HG03175 (cell line): ENCODE results near the gene TMEM175.

Experiments
- ATAC-seq: cut with Tn5 transposase; IDR thresholded peaks from one replicate; pipeline ENCODE4 v1.9.1; 2021; ENCODE audit warnings: mild to moderate bottlenecking, moderate library complexity; ENCODE audit not compliant: unreplicated experiment

The TMEM175 gene

GRCh38 chr4:957231-957580 is 24.9 kb downstream of the TMEM175 start:
- no peak for ATAC-seq

- ATAC-seq: no peak
These were observed 25.5 kb downstream of the TMEM175 start for GRCh38 chr4:957581-958313.

GRCh38 chr4:958314-958665 is 26.0 kb downstream of the TMEM175 start:
- ATAC-seq: no peak

GRCh38 chr4:958696-959337 is 26.6 kb downstream of the TMEM175 start:
- ATAC-seq: no peak

GRCh38 chr4:959338-960139 is 27.3 kb downstream of the TMEM175 start:
- no peak for ATAC-seq

GRCh38 chr4:960140-960635 is 27.9 kb downstream of the TMEM175 start:
- no peak for ATAC-seq

GRCh38 chr4:960636-961350 is 28.5 kb downstream of the TMEM175 start:
- ATAC-seq: no peak

- no peak for ATAC-seq
These were observed 29.3 kb downstream of the TMEM175 start for GRCh38 chr4:961351-962230.

GRCh38 chr4:962231-963208 is 30.3 kb downstream of the TMEM175 start:
- no peak for ATAC-seq

GRCh38 chr4:963276-964225 is 31.3 kb downstream of the TMEM175 start:
- ATAC-seq: no peak

GRCh38 chr4:964346-965025 is 32.2 kb downstream of the TMEM175 start:
- ATAC-seq: no peak

GRCh38 chr4:965048-965765 is 32.9 kb downstream of the TMEM175 start:
- no peak for ATAC-seq

GRCh38 chr4:965766-966134 is 33.5 kb downstream of the TMEM175 start:
- ATAC-seq: no peak

- ATAC-seq: no peak
These were observed 34.2 kb downstream of the TMEM175 start for GRCh38 chr4:966266-967112.

- no peak for ATAC-seq
These were observed 35.1 kb downstream of the TMEM175 start for GRCh38 chr4:967113-968104.
